Liver (tissue), 3 donors: ENCODE results near the gene C4orf46.

Experiments
- EGR1 ChIP-seq, 2 donors: IDR thresholded peaks; 2 replicates each; pipeline ENCODE4 v1.6.1; 2016 to 2018; ENCODE audit warnings: antibody characterized with exemption in 2 of 2, low read depth in 2 of 2
- TAF1 ChIP-seq: conservative IDR thresholded peaks from 2 replicates; pipeline ENCODE4 v1.6.1; 2016; ENCODE audit warnings: antibody characterized with exemption, mild to moderate bottlenecking
- TF ChIP-seq, protein P1 (sequence below): fragments of 150-350 bp; IDR thresholded peaks from 2 replicates; pipeline ENCODE4 v1.5.1; 2017; ENCODE audit warnings: improper control_type of control experiment, low read depth, low read length; ENCODE audit not compliant: missing input control
- donor health status: healthy.
- donor health status: healthy.

DNA sequence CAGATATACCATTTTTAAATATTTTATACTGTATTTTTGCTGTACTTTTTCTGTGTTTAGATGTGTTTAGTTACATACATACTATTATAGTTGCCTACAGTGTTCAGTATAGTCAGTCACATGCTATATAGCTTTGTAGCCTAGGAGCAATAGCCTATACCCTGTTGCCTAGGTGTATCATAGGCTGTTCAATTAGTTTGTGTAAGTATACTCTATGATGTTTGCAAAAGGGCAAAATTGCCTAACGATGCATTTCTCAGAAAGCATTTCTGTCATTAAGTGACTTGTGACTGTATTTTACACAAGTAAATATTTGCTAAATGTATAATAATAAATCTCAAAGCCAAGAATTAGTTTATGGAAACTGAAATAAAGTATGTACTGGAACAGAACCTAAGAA is 9.9 kb upstream of the C4orf46 start:
- TF ChIP-seq, protein P1, sequence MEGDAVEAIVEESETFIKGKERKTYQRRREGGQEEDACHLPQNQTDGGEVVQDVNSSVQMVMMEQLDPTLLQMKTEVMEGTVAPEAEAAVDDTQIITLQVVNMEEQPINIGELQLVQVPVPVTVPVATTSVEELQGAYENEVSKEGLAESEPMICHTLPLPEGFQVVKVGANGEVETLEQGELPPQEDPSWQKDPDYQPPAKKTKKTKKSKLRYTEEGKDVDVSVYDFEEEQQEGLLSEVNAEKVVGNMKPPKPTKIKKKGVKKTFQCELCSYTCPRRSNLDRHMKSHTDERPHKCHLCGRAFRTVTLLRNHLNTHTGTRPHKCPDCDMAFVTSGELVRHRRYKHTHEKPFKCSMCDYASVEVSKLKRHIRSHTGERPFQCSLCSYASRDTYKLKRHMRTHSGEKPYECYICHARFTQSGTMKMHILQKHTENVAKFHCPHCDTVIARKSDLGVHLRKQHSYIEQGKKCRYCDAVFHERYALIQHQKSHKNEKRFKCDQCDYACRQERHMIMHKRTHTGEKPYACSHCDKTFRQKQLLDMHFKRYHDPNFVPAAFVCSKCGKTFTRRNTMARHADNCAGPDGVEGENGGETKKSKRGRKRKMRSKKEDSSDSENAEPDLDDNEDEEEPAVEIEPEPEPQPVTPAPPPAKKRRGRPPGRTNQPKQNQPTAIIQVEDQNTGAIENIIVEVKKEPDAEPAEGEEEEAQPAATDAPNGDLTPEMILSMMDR, result no peak
- no peak for TF ChIP-seq EGR1 (IDR thresholded peaks at IDR 0.05; ENCODE audit: low read depth in 2 of 2)
- no peak for TF ChIP-seq TAF1
